HEK293 (cell line): ENCODE results near the gene FKBP9.
"Not testable (repeated sequence)": the region's sequence is repeated elsewhere in the genome, so short reads cannot be mapped to it uniquely, and the experiment has no call there.

Source experiments
- AEBP2 ChIP-seq: fragments of 450-650 bp; formaldehyde crosslinking; IDR thresholded peaks from 2 replicates; pipeline ENCODE4 v1.5.1; 2016; ENCODE audit warnings: missing biosample characterization, missing genetic modification characterization, borderline replicate concordance
- ATF2 ChIP-seq: fragments of 450-650 bp; formaldehyde crosslinking; IDR thresholded peaks from 2 replicates; pipeline ENCODE4 v1.5.1; 2016; ENCODE audit warnings: missing biosample characterization, missing genetic modification characterization, low read depth
- CTCF ChIP-seq: fragments of 450-650 bp; formaldehyde crosslinking; IDR thresholded peaks from 2 replicates; pipeline ENCODE4 v1.5.1; 2016; ENCODE audit warnings: missing biosample characterization, missing genetic modification characterization
- KLF8 ChIP-seq: fragments of 450-650 bp; formaldehyde crosslinking; IDR thresholded peaks from 2 replicates; pipeline ENCODE4 v1.5.1; 2016; ENCODE audit warnings: missing biosample characterization, missing genetic modification characterization
- MYNN ChIP-seq: fragments of 450-650 bp; formaldehyde crosslinking; IDR thresholded peaks from 2 replicates; pipeline ENCODE4 v1.5.1; 2016; ENCODE audit warnings: missing biosample characterization, missing genetic modification characterization, borderline replicate concordance
- OVOL3 ChIP-seq: fragments of 450-650 bp; formaldehyde crosslinking; IDR thresholded peaks from 2 replicates; pipeline ENCODE4 v1.5.1; 2016; ENCODE audit warnings: missing biosample characterization, missing genetic modification characterization
- REST ChIP-seq: fragments of 450-650 bp; formaldehyde crosslinking; IDR thresholded peaks from 2 replicates; pipeline ENCODE4 v1.5.1; 2016; ENCODE audit warnings: missing biosample characterization, missing genetic modification characterization
- YY1 ChIP-seq: fragments of 450-650 bp; formaldehyde crosslinking; IDR thresholded peaks from 2 replicates; pipeline ENCODE4 v1.5.1; 2018; ENCODE audit warnings: missing biosample characterization, missing genetic modification characterization
- ZNF223 ChIP-seq: fragments of 450-650 bp; formaldehyde crosslinking; IDR thresholded peaks from 2 replicates; pipeline ENCODE4 v1.5.1; 2016; ENCODE audit warnings: missing biosample characterization, missing genetic modification characterization
- ZNF274 ChIP-seq, 2 experiments: fragments of 200-500 bp in 1 of 2; fragments of 450-650 bp in 1 of 2; sonication (Bioruptor generic) in 1 of 2; formaldehyde crosslinking in 1 of 2; IDR thresholded peaks; 2 replicates each; pipeline versions ENCODE4 v1.5.1 to v1.6.1; 2014 to 2016; ENCODE audit warnings: borderline replicate concordance in 1 of 2, inconsistent platforms in 1 of 2, low read length in 1 of 2, missing biosample characterization in 1 of 2, missing genetic modification characterization in 1 of 2
- ZNF292 ChIP-seq: fragments of 450-650 bp; formaldehyde crosslinking; IDR thresholded peaks from 2 replicates; pipeline ENCODE4 v1.5.1; 2016; ENCODE audit warnings: low read depth, missing biosample characterization, missing genetic modification characterization, borderline replicate concordance
- ZNF792 ChIP-seq: fragments of 450-650 bp; formaldehyde crosslinking; IDR thresholded peaks from 2 replicates; pipeline ENCODE4 v1.5.1; 2016; ENCODE audit warnings: missing biosample characterization, missing genetic modification characterization

- not testable (repeated sequence) for TF ChIP-seq MYNN (tag by site-specific recombination); AEBP2 (tag by site-specific recombination); REST; ATF2 (tag by site-specific recombination); ZNF792 (tag by site-specific recombination); CTCF (tag by site-specific recombination); ZNF223; KLF8; OVOL3 (tag by site-specific recombination); YY1 (tag by site-specific recombination); ZNF292; ZNF274 (IDR thresholded peaks at IDR 0.05; ENCODE audit: low read length); ZNF274 (tag by site-specific recombination; IDR thresholded peaks at IDR 0.05; ENCODE audit: borderline replicate concordance)
Measured at GRCh38 chr7:32988148-32988547, 30.9 kb downstream of the FKBP9 start.
